Limb (tissue), 2 donors: ENCODE results near the gene MACROD2.
A peak's percentile ranks its signal among the peaks of the same experiment; 100 is the strongest.

ENCODE experiments used
- DNase-seq, 2 donors: peaks; one replicate each; pipeline ENCODE4 v3.0.0-alpha.2; 2016; ENCODE audit errors: extremely low spot score in 2 of 2

MACROD2 gene

DNA sequence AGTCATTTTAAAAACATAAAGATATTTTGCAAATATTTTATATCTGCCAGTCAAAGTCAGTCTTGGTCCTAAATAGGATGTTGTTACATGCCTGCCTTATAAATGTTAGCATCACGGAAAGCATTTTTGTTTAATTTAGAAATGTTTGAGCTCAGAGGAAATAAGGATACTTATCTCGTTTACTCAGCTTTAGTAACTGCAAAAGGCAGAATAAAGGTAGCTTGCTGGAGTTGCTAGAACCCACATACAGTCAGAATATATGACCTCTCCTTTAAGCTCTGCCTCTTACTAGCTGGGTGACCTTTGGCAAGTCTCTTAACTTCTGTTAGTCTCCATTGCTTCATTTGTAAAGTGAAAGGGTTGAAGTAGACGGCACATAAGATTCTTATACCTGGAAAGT, 1710.7 kb downstream of the MACROD2 start:
- no peak for DNase-seq

DNA sequence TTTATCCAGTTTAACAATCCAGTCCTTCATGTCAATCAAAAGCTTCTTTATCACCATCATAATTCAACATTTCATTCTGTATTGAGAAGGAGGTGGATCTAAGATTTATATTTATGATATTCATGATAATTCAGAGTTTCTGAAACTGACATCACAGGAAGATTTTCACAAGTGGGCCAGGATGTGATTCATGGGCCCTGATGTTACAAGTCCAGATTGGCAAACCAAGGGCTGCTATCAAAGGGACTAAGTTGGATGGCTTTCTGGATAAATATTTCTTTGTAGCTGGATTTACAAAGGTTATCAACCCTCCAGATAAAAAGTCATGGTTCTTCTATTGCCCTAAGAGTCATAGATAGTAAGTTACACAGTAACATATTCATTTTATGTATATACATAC, 1711.4 kb downstream of the MACROD2 start:
- DNase-seq: no peak

DNA sequence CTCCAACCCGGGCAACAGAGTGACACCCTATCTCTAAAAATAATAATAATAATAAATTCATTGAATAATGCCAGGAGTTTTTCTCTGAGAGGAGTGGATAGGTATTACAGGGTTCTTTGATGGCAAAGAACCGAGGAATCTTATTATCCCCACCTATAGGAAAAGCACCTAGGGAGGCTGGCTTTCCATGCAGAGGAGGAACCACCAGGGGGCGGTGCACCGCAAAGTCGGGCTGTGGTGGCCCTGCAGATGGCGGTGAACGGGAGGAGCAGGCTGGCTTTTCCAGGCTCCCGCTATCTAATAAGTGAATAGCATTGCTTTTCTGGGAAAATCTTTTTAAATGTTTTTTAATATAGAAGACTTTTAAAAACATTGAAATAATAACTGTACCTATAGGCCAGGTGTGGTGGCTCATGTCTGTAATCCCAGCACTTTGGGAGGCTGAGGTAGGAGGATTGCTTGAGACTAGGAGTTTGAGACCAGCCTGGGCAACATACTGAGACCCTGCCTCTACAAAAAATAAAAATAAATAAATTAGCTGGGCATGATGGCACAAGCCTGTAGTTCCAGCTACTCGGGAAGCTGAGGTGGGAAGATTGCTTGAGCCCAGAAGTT, 1713.8 kb downstream of the MACROD2 start:
- DNase-seq: peak in 1 of 2 donors; percentile 46

DNA sequence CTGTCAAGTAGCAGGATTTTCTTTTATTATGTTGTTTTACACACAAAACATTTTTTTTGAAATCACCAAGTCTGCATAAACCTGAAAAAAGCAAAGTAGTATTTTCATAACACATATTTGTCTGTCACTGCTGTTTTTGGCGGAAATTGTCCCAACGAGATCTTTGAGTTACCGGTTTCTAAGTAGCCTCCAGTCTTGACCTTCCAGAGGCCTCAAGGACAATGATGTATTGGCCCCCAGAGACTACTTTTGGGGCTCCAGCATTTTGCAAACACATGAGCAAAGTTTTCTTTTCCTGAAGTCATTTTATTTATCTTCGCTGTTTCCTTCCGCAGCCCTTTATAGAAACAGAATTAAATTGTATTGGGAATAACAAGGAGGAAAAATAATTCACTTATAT, 1715.3 kb downstream of the MACROD2 start:
- no peak for DNase-seq

GRCh38 chr20:15711177-15711576, 1715.9 kb downstream of the MACROD2 start:
- no peak for DNase-seq

GRCh38 chr20:15716256-15716655, 1720.9 kb downstream of the MACROD2 start:
- peak in 1 of 2 donors; percentile 64 for DNase-seq

GRCh38 chr20:15726416-15726815, 1731.1 kb downstream of the MACROD2 start:
- no peak for DNase-seq

GRCh38 chr20:15734052-15734451, 1738.7 kb downstream of the MACROD2 start:
- no peak for DNase-seq

DNA sequence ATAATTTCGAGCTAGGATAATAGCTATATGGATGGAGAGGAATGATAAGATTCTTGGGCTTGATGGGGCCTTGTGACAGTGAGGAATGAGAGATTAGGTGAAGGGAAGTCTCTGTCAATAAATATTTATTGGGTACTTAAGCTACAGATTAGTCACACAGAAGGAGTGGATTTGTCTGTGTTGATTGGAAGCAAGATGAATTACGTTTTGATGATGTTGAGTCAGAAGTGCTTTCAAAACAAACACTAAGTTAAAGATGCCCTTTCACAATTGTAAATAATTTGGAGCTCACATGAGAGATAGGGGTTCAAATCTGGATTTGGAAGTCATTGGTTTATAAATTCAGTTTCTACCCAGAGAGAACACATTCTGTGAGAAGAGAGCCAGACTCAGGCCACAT, 1743.7 kb downstream of the MACROD2 start:
- no peak for DNase-seq

- no peak for DNase-seq
Observed at GRCh38 chr20:15740046-15740775, 1744.9 kb downstream of the MACROD2 start.

DNA sequence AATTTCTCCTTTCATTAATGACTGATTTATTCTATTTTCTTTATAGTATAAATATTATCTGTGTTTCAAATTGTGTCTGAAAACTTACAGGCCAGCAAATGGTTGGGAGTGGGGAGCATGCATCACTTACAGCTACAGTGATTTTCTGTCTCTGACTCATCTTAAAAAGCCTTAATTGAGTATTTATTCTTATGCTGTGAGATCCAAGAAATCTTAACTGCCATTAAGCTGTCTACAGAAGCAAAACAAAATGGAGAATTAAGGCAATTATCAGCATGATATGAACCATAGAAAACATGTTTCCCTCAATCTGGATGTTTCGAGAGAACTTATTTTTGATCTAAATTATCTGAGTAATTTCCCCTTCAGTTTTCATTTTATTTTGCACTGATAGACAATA, 1746.8 kb downstream of the MACROD2 start:
- no peak for DNase-seq

GRCh38 chr20:15742627-15743026, 1747.3 kb downstream of the MACROD2 start:
- DNase-seq: no peak

DNA sequence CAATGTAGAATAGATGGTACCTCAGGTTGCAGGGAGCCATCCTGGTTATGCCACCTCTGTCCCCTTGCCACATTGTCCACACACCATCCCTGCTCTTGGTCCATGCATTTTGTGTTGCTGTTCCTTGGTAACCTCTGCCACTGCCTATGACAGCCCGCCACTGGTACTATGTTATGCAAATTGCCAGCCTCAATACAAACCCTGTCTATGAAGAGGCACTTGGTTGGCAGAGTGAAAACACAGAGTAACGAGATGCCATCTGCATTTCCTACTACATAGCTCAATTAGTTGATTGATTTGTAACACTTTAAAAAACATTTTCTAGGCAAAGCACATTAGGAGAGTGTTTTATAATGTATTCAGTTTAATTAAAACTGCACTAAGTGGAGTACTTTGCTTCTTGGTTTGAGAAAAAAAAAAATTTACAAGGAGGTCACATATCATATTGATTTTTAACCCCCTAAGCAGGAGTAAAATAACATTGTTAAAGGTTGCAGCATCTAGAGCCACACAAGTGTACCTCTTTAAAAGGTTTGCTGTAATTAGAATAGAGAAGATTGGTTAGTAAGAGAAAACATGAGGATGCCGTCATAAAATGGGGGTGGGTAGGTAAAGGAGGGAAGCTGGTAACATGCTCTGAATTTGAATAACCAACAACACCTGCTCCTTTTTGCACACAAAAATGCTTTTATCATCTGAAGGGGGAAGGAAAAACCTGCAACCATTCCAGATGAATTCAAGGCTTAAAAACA, 1760.9 kb downstream of the MACROD2 start:
- DNase-seq: no peak

- DNase-seq: no peak
Observed at GRCh38 chr20:15756754-15757115, 1761.4 kb downstream of the MACROD2 start.

- DNase-seq: peak; percentile 39 to 48
Observed at GRCh38 chr20:15759594-15759993, 1764.3 kb downstream of the MACROD2 start.

DNA sequence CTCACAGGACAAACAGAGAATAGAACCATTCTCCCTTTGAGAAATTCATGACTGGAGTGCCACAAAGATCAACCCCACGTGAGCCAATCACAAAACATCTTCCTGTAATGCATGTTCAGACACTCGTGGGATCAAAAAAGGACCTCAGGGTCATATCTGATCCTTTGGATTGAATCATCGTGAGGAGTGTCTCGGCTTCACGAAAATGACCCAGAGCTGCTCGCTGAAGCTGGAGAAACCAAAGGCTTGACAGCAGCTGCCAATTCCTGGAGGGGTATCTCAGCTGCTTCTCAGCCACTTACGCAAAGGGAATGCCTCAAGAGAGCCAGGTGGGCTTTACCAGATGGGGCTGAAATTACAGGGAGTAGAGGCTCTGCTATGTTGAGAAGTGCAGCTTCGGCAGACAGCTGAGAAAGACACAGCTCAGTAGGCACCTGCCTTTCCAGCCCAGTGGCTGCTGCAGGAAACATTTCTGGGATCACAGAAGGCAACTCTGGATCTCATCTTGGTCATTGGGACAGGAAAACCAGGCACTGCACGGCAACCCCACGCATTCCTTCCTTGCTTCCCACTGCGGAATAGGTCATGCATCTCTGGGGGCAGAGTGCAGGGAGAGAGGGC, 1764.8 kb downstream of the MACROD2 start:
- peak; percentile 48 to 57 for DNase-seq

- no peak for DNase-seq
Observed at GRCh38 chr20:15763366-15763765, 1768.0 kb downstream of the MACROD2 start.

- peak in 1 of 2 donors; percentile 23 for DNase-seq
Observed at GRCh38 chr20:15767586-15767985, 1772.3 kb downstream of the MACROD2 start.

DNA sequence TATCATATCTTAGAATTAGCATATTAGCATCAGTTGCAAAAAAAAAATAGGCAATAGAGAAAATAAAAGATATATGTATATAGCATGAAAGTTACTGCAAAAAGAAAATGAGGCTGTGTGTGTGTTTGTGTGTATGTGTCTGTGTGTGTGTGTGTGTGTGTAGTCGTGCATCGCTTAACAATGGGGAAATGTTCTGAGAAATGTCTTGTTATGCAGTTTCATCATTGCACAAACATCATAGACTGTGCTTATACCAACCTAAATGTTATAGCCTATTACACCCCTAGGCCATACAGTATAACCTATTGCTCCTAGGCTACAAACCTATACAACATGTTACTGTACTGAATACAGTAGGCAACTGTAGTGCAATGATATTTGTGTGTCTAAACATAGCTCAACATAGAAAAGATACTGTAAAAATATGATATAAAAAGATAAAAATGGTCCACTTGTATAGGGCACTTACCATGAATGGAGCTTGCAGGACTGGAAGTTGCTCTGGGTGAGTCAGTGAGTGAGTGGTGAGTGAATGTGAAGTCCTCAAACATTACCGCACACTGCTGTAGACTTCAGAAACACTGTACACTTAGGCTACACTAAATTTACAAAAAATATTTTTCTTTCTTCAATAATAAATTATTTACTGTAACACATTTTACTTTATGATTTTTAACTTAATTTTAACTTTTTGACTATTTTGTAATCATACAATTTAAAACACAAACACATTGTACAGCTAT, 1772.9 kb downstream of the MACROD2 start:
- DNase-seq: no peak

GRCh38 chr20:15772826-15773225, 1777.5 kb downstream of the MACROD2 start:
- DNase-seq: no peak

- no peak for DNase-seq
Observed at GRCh38 chr20:15774926-15775325, 1779.6 kb downstream of the MACROD2 start.
